Transverse colon (tissue), 4 donors: ENCODE data around the gene S100A7. TPM values are rescaled to one million over a fixed set of nuclear protein-coding genes. Genes with fewer than 3 reads are reported as not detected.

Experiments used
- DNase-seq: peaks from one replicate; pipeline ENCODE4 v3.0.0-alpha.2; 2019
- H3K27ac ChIP-seq, 4 donors: fragments of 200-600 bp; sonication (generic); 2 replicates each; pipeline ENCODE4 v1.5.1; 2016 to 2018; ENCODE audit warnings: inconsistent platforms in 4 of 4
- H3K27me3 ChIP-seq: fragments of 200-600 bp; sonication (generic); 2 replicates; pipeline ENCODE4 v1.5.1; 2017; ENCODE audit warnings: inconsistent platforms
- H3K36me3 ChIP-seq, 4 donors: fragments of 200-600 bp; sonication (generic); 2 replicates each; pipeline ENCODE4 v1.5.1; 2017 to 2019; ENCODE audit warnings: inconsistent platforms in 4 of 4
- H3K4me1 ChIP-seq, 4 donors: fragments of 200-600 bp; sonication (generic); 2 replicates each; pipeline ENCODE4 v1.5.1; 2017 to 2020; ENCODE audit warnings: inconsistent platforms in 4 of 4
- H3K4me3 ChIP-seq, 4 donors: fragments of 200-600 bp; sonication (generic); 1 replicate in 1 of 4; 2 replicates in 3 of 4; pipeline versions ENCODE4 v1.5.1 to v1.6.1; 2017 to 2019; ENCODE audit warnings: inconsistent platforms in 4 of 4
- H3K9me3 ChIP-seq, 2 donors: fragments of 200-600 bp; sonication (generic); 2 replicates each; pipeline ENCODE4 v1.5.1; 2017 to 2019; ENCODE audit warnings: inconsistent platforms in 2 of 2
- CTCF ChIP-seq, 5 experiments: fragments of 200-600 bp in 3 of 5; fragments of 450-650 bp in 2 of 5; sonication (generic) in 3 of 5; IDR thresholded peaks; 1 replicate in 2 of 5; 2 replicates in 3 of 5; pipeline ENCODE4 v1.5.1; 2016 to 2017; ENCODE audit warnings: antibody characterized with exemption in 5 of 5, inconsistent platforms in 3 of 5, mild to moderate bottlenecking in 2 of 5, moderate library complexity in 1 of 5
- EP300 ChIP-seq: sonication (generic); formaldehyde crosslinking; IDR thresholded peaks from one replicate; pipeline ENCODE4 v1.6.1; 2017; ENCODE audit warnings: antibody characterized with exemption, low read depth
- POLR2A ChIP-seq: fragments of 450-650 bp; IDR thresholded peaks from one replicate; pipeline ENCODE4 v1.6.1; 2016; ENCODE audit warnings: antibody characterized with exemption, mild to moderate bottlenecking, moderate library complexity
- POLR2AphosphoS5 ChIP-seq, 3 donors: sonication (generic); formaldehyde crosslinking; IDR thresholded peaks; one replicate each; pipeline ENCODE4 v1.6.1; 2016; ENCODE audit warnings: antibody characterized with exemption in 3 of 3
- WGBS, 2 donors: methylation state at CpG; one replicate each; pipeline ENCODE4 v1.1.5; 2018; ENCODE audit warnings: low coverage in 1 of 2; 5-methylcytosine and 5-hydroxymethylcytosine counted together
- in situ Hi-C, 4 donors: fragments of 200-750 bp; cut with MboI; loops; one replicate each; pipeline versions ENCODE4 v1.15.0 to v1.15.1; 2017; ENCODE audit warnings: low sequenced_read_pairs in 3 of 4, low pct_ligation_motif_present in 1 of 4, low pct_unique_long_range_greater_than_20kb in 1 of 4
- intact Hi-C: fragments of 100-400 bp; cut with DNase I; formaldehyde crosslinking; loops from one replicate; pipeline ENCODE4 v1.15.1; 2023; ENCODE audit warnings: low total_unique reads
- total RNA-seq, 4 donors: library from RNA; depleted of rRNA; stranded (reverse); fragments of >200 nt; gene quantifications; one replicate each; pipeline ENCODE4 v1.1.0, GENCODE V29; 2016

S100A7 gene
- total RNA-seq, 4 donors from 2014 or later: not detected

GRCh38 chr1:153476491-153477093 lies 16.1 kb upstream of the S100A7 start:
- H3K4me1 ChIP-seq: peaks cover 0 to 12% (median 4%) of the 10 kb centered on the region in 4 donors
- DNase-seq: no peak
- H3K4me3 ChIP-seq: no peak overlapping the region
- no peaks in the 10 kb centered on the region for H3K27me3 ChIP-seq
- WGBS, 2 donors: 89 to 100% methylated on average over 1 to 4 of the region's 4 CpGs
- intact Hi-C loops (no loop called here), in situ Hi-C loops (no loop called here)
- H3K36me3 ChIP-seq: no peaks in the 10 kb centered on the region
- H3K9me3 ChIP-seq: no peaks in the 10 kb centered on the region
- no peak for TF ChIP-seq EP300
- no peak for TF ChIP-seq POLR2A
- TF ChIP-seq CTCF (IDR thresholded peaks at IDR 0.05): no peak
- TF ChIP-seq POLR2AphosphoS5 (IDR thresholded peaks at IDR 0.05): no peak
- no peak overlapping the region for H3K27ac ChIP-seq

- no peak overlapping the region for H3K27ac ChIP-seq
- H3K4me1 ChIP-seq: peaks cover 0 to 12% (median 4%) of the 10 kb centered on the region in 4 donors
- H3K9me3 ChIP-seq: no peaks in the 10 kb centered on the region
- intact Hi-C loops (no loop called here), in situ Hi-C loops (no loop called here)
- no peak for DNase-seq
- WGBS, 2 donors: 80 to 83% methylated on average over 1 to 2 of the region's 2 CpGs
- no peak for TF ChIP-seq POLR2A
- no peak for TF ChIP-seq CTCF (IDR thresholded peaks at IDR 0.05)
- TF ChIP-seq EP300: no peak
- no peak for TF ChIP-seq POLR2AphosphoS5 (IDR thresholded peaks at IDR 0.05)
- H3K4me3 ChIP-seq: no peak overlapping the region
- H3K36me3 ChIP-seq: no peaks in the 10 kb centered on the region
- no peaks in the 10 kb centered on the region for H3K27me3 ChIP-seq
Measured at GRCh38 chr1:153475282-153475681, 14.8 kb upstream of the S100A7 start.

GRCh38 chr1:153474347-153474746 lies 13.9 kb upstream of the S100A7 start:
- H3K27ac ChIP-seq: no peak overlapping the region
- H3K4me3 ChIP-seq: no peak overlapping the region
- in situ Hi-C loops: no loop called here
- H3K4me1 ChIP-seq: peaks cover 0 to 12% (median 4%) of the 10 kb centered on the region in 4 donors
- 78 to 86% methylated on average over 3 of the region's 3 CpGs for WGBS, 2 donors
- no peaks in the 10 kb centered on the region for H3K36me3 ChIP-seq
- H3K27me3 ChIP-seq: no peaks in the 10 kb centered on the region
- intact Hi-C loops: no loop called here
- H3K9me3 ChIP-seq: no peaks in the 10 kb centered on the region
- TF ChIP-seq POLR2AphosphoS5 (IDR thresholded peaks at IDR 0.05): no peak
- no peak for TF ChIP-seq EP300
- no peak for TF ChIP-seq POLR2A
- TF ChIP-seq CTCF (IDR thresholded peaks at IDR 0.05): no peak
- no peak for DNase-seq

- H3K4me1 ChIP-seq: peaks cover 0 to 3% (median 0%) of the 10 kb centered on the region in 4 donors
- no peaks in the 10 kb centered on the region for H3K36me3 ChIP-seq
- H3K27me3 ChIP-seq: peaks cover 3% of the 10 kb centered on the region
- TF ChIP-seq CTCF (IDR thresholded peaks at IDR 0.05): no peak
- TF ChIP-seq POLR2AphosphoS5 (IDR thresholded peaks at IDR 0.05): no peak
- TF ChIP-seq POLR2A: no peak
- no peak for TF ChIP-seq EP300
- intact Hi-C loops: no loop called here
- in situ Hi-C loops: no loop called here
- no peak overlapping the region for H3K4me3 ChIP-seq
- H3K9me3 ChIP-seq: no peaks in the 10 kb centered on the region
- no peak overlapping the region for H3K27ac ChIP-seq
- no peak for DNase-seq
Measured at GRCh38 chr1:153470707-153471106, 10.3 kb upstream of the S100A7 start.
